WTC11 (cell line): Measurements from ENCODE around the gene ANO2. TPM values are rescaled to one million over a fixed set of nuclear protein-coding genes. Genes with fewer than 3 reads are reported as not detected.

ENCODE experiments used
- ATAC-seq: fragments of 200-7000 bp; cut with Tn5 transposase; 2 replicates; pipeline ENCODE4 v1.10.0; 2021; ENCODE audit warnings: mild to moderate bottlenecking, moderate library complexity
- CTCF ChIA-PET: fragments of 300-600 bp; sonication (Branson Sonifier 250); formaldehyde crosslinking; loops from one replicate; lab custom pipeline; 2021; ENCODE audit warnings: antibody characterized with exemption; lab: Charles Lee
- POLR2A ChIA-PET: fragments of 350-600 bp; sonication (Branson Sonifier 250); formaldehyde crosslinking; loops from one replicate; lab custom pipeline; 2021; ENCODE audit warnings: antibody characterized with exemption; lab: Charles Lee
- DNase-seq: peaks from one replicate; pipeline ENCODE4 v3.0.0; 2021; ENCODE audit warnings: low spot score
- H3K27ac Mint-ChIP-seq: 2 replicates; pipeline ENCODE4 v1.8.0; 2021; ENCODE audit warnings: mixed read lengths
- H3K27me3 Mint-ChIP-seq: 2 replicates; pipeline ENCODE4 v1.8.0; 2021; ENCODE audit warnings: low read depth, mild to moderate bottlenecking, moderate library complexity, mixed read lengths
- H3K36me3 Mint-ChIP-seq: 2 replicates; pipeline ENCODE4 v1.8.0; 2021; ENCODE audit warnings: mixed read lengths
- H3K4me1 Mint-ChIP-seq: 2 replicates; pipeline ENCODE4 v1.8.0; 2022; ENCODE audit warnings: mixed read lengths
- H3K4me3 Mint-ChIP-seq: 2 replicates; pipeline ENCODE4 v1.8.0; 2021; ENCODE audit warnings: mild to moderate bottlenecking, moderate library complexity, mixed read lengths
- H3K9me3 Mint-ChIP-seq: 2 replicates; pipeline ENCODE4 v1.8.0; 2021; ENCODE audit warnings: mixed read lengths
- ARID4B ChIP-seq: sonication (generic); formaldehyde crosslinking; IDR thresholded peaks from 2 replicates; pipeline ENCODE4 v1.8.0; 2023; ENCODE audit warnings: missing genetic modification reagents, mild to moderate bottlenecking, borderline replicate concordance
- CBFB ChIP-seq: sonication (generic); formaldehyde crosslinking; IDR thresholded peaks from 2 replicates; pipeline ENCODE4 v1.8.1; 2022; ENCODE audit warnings: mild to moderate bottlenecking, low read depth, missing genetic modification reagents
- CREB1 ChIP-seq: sonication (generic); formaldehyde crosslinking; IDR thresholded peaks from 2 replicates; pipeline ENCODE4 v1.8.0; 2023; ENCODE audit warnings: mild to moderate bottlenecking, missing genetic modification reagents
- E2F1 ChIP-seq: sonication (generic); formaldehyde crosslinking; IDR thresholded peaks from 2 replicates; pipeline ENCODE4 v1.8.0; 2022; ENCODE audit warnings: mild to moderate bottlenecking, missing genetic modification reagents
- KAT7 ChIP-seq: sonication (generic); formaldehyde crosslinking; IDR thresholded peaks from 2 replicates; pipeline ENCODE4 v1.8.1; 2023; ENCODE audit warnings: missing genetic modification reagents, mild to moderate bottlenecking, borderline replicate concordance
- NR1H2 ChIP-seq: sonication (generic); formaldehyde crosslinking; IDR thresholded peaks from 2 replicates; pipeline ENCODE4 v1.9.0; 2021; ENCODE audit warnings: mild to moderate bottlenecking, moderate library complexity, missing genetic modification reagents
- PREB ChIP-seq: sonication (generic); formaldehyde crosslinking; IDR thresholded peaks from 2 replicates; pipeline ENCODE4 v1.8.1; 2022; ENCODE audit warnings: mild to moderate bottlenecking, missing genetic modification reagents, moderate library complexity, borderline replicate concordance
- RELA ChIP-seq: sonication (generic); formaldehyde crosslinking; IDR thresholded peaks from 2 replicates; pipeline ENCODE4 v1.8.1; 2022; ENCODE audit warnings: missing genetic modification reagents, mild to moderate bottlenecking, borderline replicate concordance
- TP53 ChIP-seq: sonication (generic); formaldehyde crosslinking; IDR thresholded peaks from 2 replicates; pipeline ENCODE4 v1.8.1; 2023; ENCODE audit warnings: mild to moderate bottlenecking, missing genetic modification reagents
- ZNF671 ChIP-seq: fragments of 250-450 bp; sonication (Bioruptor Pico); IDR thresholded peaks from 2 replicates; pipeline ENCODE4 v1.8.0; 2021; ENCODE audit warnings: mild to moderate bottlenecking
- total RNA-seq: library from RNA; stranded (reverse); gene quantifications from 3 replicates; pipeline ENCODE4 v1.2.3, GENCODE V29; 2021
- TF ChIP-seq, protein P1 (sequence below): sonication (generic); formaldehyde crosslinking; IDR thresholded peaks from 2 replicates; pipeline ENCODE4 v1.8.1; 2023; ENCODE audit warnings: mild to moderate bottlenecking, moderate library complexity, missing genetic modification reagents

ANO2 gene
- total RNA-seq, 1 experiment from 2014 or later, result 2.8 TPM

DNA sequence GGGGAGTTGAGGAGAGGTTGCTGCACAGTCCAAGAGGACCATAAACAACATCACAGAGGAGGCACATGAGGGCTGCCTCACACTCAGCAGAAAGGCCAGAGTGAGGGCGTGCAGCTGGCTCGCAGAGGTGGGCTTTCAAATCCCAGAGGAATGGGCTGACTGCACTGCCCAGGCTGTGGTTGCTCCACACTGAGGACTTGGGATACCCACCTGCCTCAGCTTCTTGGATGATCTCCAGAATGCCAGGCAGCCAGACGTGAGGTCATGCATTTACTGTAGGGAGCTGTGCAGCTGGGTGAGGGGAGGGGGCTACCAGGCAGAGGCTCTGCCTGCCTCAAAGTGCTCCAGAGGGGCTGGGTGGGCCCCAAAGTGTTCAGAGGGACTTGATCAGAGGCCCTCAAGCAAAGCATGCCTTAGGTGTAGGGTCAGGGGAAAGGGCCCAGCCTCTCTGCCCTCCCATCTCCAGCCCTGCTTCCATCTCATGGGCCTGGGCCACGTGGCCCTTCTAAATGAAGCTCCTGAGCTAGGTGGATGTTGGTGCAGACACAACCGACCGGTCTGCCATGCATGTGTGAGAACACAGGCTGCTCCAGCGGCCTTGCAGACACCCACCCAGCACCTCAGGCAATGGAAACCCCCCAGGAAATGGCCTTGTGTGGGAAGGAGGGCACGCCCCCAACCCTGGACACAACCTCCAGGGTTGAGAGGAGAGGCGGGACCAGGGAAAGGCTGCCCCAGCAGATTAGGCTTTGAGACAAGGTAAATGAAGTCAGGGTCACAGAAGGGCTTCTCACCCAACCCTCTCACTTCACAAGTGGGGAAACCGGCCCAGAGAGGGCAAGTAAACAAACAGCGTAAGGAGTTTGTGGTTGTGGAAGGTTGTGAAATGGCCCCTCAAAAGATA is 422.4 kb downstream of the ANO2 start:
- Mint-ChIP-seq H3K27ac (no peak overlapping the region), H3K9me3 (no peaks in the 10 kb centered on the region)
- no peak for DNase-seq

More for the DNA sequence above, 422.4 kb downstream of the ANO2 start:
- no peak overlapping the region for H3K4me3 Mint-ChIP-seq
- H3K36me3 Mint-ChIP-seq, result no peaks in the 10 kb centered on the region
- no peak for ATAC-seq
- CTCF ChIA-PET, result no interaction called here
- peaks cover 11% of the 10 kb centered on the region for H3K4me1 Mint-ChIP-seq
- POLR2A ChIA-PET, result no interaction called here
- TF ChIP-seq ARID4B (CRISPR knock-in tag), result no peak
- TF ChIP-seq RELA (CRISPR knock-in tag), result no peak
- TF ChIP-seq E2F1 (CRISPR knock-in tag), result no peak
- TF ChIP-seq, protein P1, sequence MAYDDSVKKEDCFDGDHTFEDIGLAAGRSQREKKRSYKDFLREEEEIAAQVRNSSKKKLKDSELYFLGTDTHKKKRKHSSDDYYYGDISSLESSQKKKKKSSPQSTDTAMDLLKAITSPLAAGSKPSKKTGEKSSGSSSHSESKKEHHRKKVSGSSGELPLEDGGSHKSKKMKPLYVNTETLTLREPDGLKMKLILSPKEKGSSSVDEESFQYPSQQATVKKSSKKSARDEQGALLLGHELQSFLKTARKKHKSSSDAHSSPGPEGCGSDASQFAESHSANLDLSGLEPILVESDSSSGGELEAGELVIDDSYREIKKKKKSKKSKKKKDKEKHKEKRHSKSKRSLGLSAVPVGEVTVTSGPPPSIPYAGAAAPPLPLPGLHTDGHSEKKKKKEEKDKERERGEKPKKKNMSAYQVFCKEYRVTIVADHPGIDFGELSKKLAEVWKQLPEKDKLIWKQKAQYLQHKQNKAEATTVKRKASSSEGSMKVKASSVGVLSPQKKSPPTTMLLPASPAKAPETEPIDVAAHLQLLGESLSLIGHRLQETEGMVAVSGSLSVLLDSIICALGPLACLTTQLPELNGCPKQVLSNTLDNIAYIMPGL (CRISPR knock-in tag), result no peak
- no peak for TF ChIP-seq CREB1 (CRISPR knock-in tag)
- no peak for TF ChIP-seq KAT7
- no peak for TF ChIP-seq ZNF671 (CRISPR knock-in tag)
- no peak for TF ChIP-seq TP53 (CRISPR knock-in tag)
- no peak for TF ChIP-seq NR1H2 (CRISPR knock-in tag)
- no peak for TF ChIP-seq PREB
- TF ChIP-seq CBFB (CRISPR knock-in tag), result no peak
- H3K27me3 Mint-ChIP-seq, result no peaks in the 10 kb centered on the region; the same call in 1 of the 2 replicates
